Loucy (cell line): ENCODE results near the gene RANBP3L.
"Not testable (repeated sequence)": the region's sequence is repeated elsewhere in the genome, so short reads cannot be mapped to it uniquely, and the experiment has no call there.

Source experiments
- H2AFZ ChIP-seq: fragments of 200-600 bp; sonication (generic); 2 replicates; pipeline ENCODE4 v1.6.0; 2016; ENCODE audit warnings: antibody characterized with exemption, mild to moderate bottlenecking, low read length, moderate library complexity
- H3F3A ChIP-seq: fragments of 200-600 bp; 2 replicates; pipeline ENCODE4 v1.6.0; 2016; ENCODE audit warnings: antibody characterized with exemption, low read depth, mild to moderate bottlenecking
- H3K27me3 ChIP-seq: fragments of 200-600 bp; sonication (generic); 2 replicates; pipeline ENCODE4 v1.6.1; 2014; ENCODE audit warnings: low read length, mild to moderate bottlenecking; ENCODE audit not compliant: insufficient read depth, poor library complexity, severe bottlenecking
- H3K36me3 ChIP-seq: fragments of 200-600 bp; sonication (generic); 2 replicates; pipeline ENCODE4 v1.6.1; 2016; ENCODE audit warnings: low read length; ENCODE audit not compliant: insufficient read depth
- H3K4me1 ChIP-seq: fragments of 200-600 bp; sonication (generic); 2 replicates; pipeline ENCODE4 v1.5.1; 2014; ENCODE audit warnings: low read length, mild to moderate bottlenecking; ENCODE audit not compliant: insufficient read depth, poor library complexity, severe bottlenecking
- H3K4me2 ChIP-seq: fragments of 200-600 bp; sonication (generic); 2 replicates; pipeline ENCODE4 v1.6.0; 2014; ENCODE audit warnings: antibody characterized with exemption, low read length, low read depth, mild to moderate bottlenecking; ENCODE audit not compliant: poor library complexity, severe bottlenecking
- H3K4me3 ChIP-seq: fragments of 200-600 bp; sonication (generic); 2 replicates; pipeline ENCODE4 v1.5.1; 2014; ENCODE audit warnings: low read length, mild to moderate bottlenecking, mixed read lengths; ENCODE audit not compliant: poor library complexity, severe bottlenecking
- H3K79me2 ChIP-seq: fragments of 200-600 bp; sonication (generic); 2 replicates; pipeline ENCODE4 v1.6.1; 2014; ENCODE audit warnings: low read length; ENCODE audit not compliant: insufficient read depth
- H3K9ac ChIP-seq: fragments of 200-600 bp; sonication (generic); 2 replicates; pipeline ENCODE4 v1.6.0; 2014; ENCODE audit warnings: mild to moderate bottlenecking, low read depth, low read length, moderate library complexity; ENCODE audit not compliant: poor library complexity, severe bottlenecking
- H3K9me2 ChIP-seq: fragments of 200-600 bp; sonication (generic); replicated peaks from 2 replicates; pipeline ENCODE4 v1.6.1; 2016; ENCODE audit warnings: low read depth, low read length, mixed read lengths
- H3K9me3 ChIP-seq: fragments of 200-600 bp; sonication (generic); 2 replicates; pipeline ENCODE4 v1.6.1; 2014; ENCODE audit warnings: mild to moderate bottlenecking, antibody characterized with exemption, low read length, low read depth; ENCODE audit not compliant: insufficient read depth
- H4K20me1 ChIP-seq: fragments of 200-600 bp; sonication (generic); 2 replicates; pipeline ENCODE4 v1.6.0; 2014; ENCODE audit warnings: antibody characterized with exemption, low read length, mild to moderate bottlenecking; ENCODE audit not compliant: insufficient read depth, poor library complexity, severe bottlenecking
- CTCF ChIP-seq: fragments of 200-600 bp; sonication (generic); conservative IDR thresholded peaks from 2 replicates; pipeline ENCODE4 v1.5.1; 2014; ENCODE audit warnings: mild to moderate bottlenecking, antibody characterized with exemption, low read length
- EZH2phosphoT487 ChIP-seq: fragments of 200-600 bp; IDR thresholded peaks from 2 replicates; pipeline ENCODE4 v1.6.1; 2018; ENCODE audit warnings: antibody characterized with exemption, mild to moderate bottlenecking, moderate library complexity, borderline replicate concordance

The RANBP3L gene, protein sequence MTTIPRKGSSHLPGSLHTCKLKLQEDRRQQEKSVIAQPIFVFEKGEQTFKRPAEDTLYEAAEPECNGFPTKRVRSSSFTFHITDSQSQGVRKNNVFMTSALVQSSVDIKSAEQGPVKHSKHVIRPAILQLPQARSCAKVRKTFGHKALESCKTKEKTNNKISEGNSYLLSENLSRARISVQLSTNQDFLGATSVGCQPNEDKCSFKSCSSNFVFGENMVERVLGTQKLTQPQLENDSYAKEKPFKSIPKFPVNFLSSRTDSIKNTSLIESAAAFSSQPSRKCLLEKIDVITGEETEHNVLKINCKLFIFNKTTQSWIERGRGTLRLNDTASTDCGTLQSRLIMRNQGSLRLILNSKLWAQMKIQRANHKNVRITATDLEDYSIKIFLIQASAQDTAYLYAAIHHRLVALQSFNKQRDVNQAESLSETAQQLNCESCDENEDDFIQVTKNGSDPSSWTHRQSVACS

DNA sequence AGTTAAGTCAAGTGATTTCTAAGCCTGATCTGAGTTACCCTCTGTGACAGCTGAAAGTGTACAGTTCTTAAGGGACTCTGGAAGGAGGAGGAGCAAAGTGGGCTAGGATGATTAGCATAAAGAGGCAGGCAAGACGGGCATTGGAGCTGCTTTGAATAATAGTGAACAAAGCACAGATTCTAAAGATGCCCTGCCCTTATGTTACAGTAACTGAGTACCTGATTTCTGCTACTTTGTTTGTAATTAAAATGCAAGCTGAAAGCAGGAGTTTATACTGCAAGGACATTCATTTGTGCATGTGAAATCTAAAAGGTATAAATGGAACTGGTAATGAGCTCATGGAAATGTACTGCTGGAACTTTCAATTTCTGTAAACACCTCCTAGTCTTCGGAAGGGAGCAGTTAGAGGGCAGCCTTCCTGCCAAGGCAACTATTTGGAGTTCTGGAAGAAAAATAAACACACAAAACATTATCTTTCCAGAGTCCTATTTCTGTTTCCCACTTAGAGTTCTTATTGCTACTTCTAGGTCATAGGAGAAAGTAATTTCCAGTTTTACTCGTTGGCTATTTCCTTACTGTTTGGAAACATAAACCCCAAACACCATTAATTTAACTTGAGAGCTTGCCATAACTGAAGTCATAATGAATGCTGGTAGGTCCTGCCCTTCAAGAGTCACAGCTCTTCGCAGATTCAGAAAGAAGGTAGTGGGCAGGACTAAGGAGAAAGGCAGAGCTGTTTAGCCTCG lies at the start of gene RANBP3L:
Gene RANBP3L, minus strand, starts transcription at position 45 of the 746 bp plus-strand sequence. CDS start 486 bp downstream, outside the sequence.
- Histone ChIP-seq H3K9me3 (no peaks in the 10 kb centered on the region), H3K4me1 (peaks cover 11% of the 10 kb centered on the region), H3K36me3 (no peaks in the 10 kb centered on the region), H4K20me1 (no peaks in the 10 kb centered on the region), H3K4me3 (peak within 1 kb of the TSS; percentile 56), H2AFZ (peak within 1 kb of the TSS; percentile 87), H3F3A (no peaks in the 10 kb centered on the region), H3K4me2 (peak within 1 kb of the TSS; percentile 72), H3K9ac (no peak within 1 kb of the TSS), H3K9me2 (no peaks in the 10 kb centered on the region), H3K79me2 (no peaks in the 10 kb centered on the region), H3K27me3 (no peaks in the 10 kb centered on the region)
- TF ChIP-seq EZH2phosphoT487 (no peak), CTCF (no peak)

DNA sequence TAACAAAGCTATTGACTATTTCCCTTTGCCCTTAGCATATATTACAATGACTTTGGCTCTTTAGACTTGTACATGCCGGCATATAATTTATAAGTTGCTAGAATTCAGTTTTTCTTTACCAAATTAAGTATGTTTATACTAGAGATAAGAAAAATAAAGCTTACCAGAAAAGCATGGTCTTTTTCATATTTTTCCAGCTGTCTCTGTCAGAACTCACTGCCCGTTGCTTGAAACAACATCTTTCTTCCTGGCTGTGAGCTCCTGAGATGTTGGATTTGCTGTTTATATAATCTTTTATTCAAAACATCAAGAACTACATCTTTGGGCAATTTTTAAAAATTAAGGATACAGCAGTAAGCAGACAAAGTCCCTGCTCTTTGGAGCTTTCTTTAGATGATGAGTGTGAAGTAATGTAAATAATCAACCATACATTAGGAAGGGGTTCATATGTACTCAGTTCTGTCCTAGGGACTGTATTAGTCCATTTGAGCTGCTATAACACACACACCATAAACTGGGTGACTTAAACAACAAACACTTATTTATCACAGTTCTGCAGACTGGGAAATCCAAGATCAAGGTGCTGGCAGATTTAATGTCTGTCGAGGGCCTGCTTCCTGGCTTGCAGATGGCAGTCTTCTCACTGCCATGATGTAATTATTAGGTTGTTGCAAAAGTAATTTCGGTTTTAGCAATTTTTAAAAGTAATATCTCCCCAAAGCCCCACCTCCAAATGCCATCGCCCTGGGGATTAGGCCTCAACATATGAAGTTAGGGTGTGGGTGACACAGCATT lies 45.4 kb upstream of the RANBP3L start:
- Histone ChIP-seq H4K20me1 (no peaks in the 10 kb centered on the region), H3K4me2 (no peak overlapping the region), H2AFZ (peak overlapping the region; percentile 68), H3K36me3 (no peaks in the 10 kb centered on the region), H3K79me2 (no peaks in the 10 kb centered on the region), H3K9ac (no peak overlapping the region), H3K4me1 (no peaks in the 10 kb centered on the region), H3F3A (no peaks in the 10 kb centered on the region), H3K4me3 (no peak overlapping the region), H3K9me2 (no peaks in the 10 kb centered on the region), H3K27me3 (no peaks in the 10 kb centered on the region), H3K9me3 (peaks cover 9% of the 10 kb centered on the region; the same call in 1 of the 2 replicates)
- no peak for TF ChIP-seq CTCF
- no peak for TF ChIP-seq EZH2phosphoT487

DNA sequence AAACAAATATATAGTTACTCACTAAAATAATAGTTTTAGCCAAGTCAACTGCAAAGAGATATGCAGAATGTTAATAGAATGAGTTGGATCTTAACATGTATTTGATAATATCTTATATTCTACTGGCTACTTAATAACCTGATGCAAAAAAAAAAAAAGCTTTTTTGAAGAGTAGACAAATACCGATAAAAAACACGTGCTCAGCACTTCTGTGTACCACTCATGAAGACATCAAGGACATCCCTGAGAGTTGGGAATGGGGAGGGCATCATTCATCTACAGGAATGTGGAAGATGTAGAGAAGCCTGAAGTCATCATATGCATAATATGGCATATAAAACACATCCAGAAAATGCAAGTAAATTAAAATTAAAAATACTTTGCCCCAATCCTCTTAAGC lies 43.2 kb upstream of the RANBP3L start:
- Histone ChIP-seq H3K4me2 (no peak overlapping the region), H2AFZ (no peak overlapping the region), H3K9me3 (peaks cover 9% of the 10 kb centered on the region; the same call in 1 of the 2 replicates), H3K9me2 (no peaks in the 10 kb centered on the region), H3K9ac (no peak overlapping the region), H3K4me1 (no peaks in the 10 kb centered on the region), H3K27me3 (no peaks in the 10 kb centered on the region), H3K36me3 (no peaks in the 10 kb centered on the region), H4K20me1 (no peaks in the 10 kb centered on the region), H3F3A (no peaks in the 10 kb centered on the region), H3K4me3 (no peak overlapping the region), H3K79me2 (no peaks in the 10 kb centered on the region)
- no peak for TF ChIP-seq CTCF
- TF ChIP-seq EZH2phosphoT487, result no peak

GRCh38 chr5:36341720-36342119 lies 40.0 kb upstream of the RANBP3L start:
- not testable (repeated sequence) for H3K36me3 ChIP-seq, H3K4me1 ChIP-seq, H3K4me3 ChIP-seq, H3K9me2 ChIP-seq, H2AFZ ChIP-seq, H3K79me2 ChIP-seq, H3F3A ChIP-seq, H3K27me3 ChIP-seq, H3K4me2 ChIP-seq, H3K9ac ChIP-seq, H3K9me3 ChIP-seq, H4K20me1 ChIP-seq
